ENCODE measurements around the gene DIPK1A. TPM values are rescaled to one million over a fixed set of nuclear protein-coding genes. Genes with fewer than 3 reads are reported as not detected.

DIPK1A gene
- total RNA-seq, 1 donor from 2014 or later = 8.4 TPM

DNA sequence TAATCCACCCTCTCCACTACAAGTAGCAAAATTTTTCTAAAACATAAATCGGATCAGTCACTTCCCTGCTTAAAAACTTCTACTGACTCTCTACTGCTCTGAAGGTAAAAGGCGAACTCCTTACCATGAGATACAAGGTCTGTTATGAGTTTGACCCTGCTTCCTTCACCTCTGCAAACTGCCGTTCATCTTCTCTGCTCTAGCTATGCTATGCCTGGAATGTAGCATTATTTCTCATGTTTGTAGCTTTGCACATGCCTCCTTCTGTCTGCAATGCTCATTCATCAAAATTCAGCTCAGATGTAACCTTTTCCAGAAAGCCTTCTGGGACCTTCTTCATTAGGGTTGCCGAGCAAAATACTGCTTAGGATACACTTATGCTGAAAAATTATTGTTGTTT lies 98.7 kb downstream of the DIPK1A start:
- DNase-seq (ENCODE audit: low read depth) (no peak), FAIRE-seq (no peak)
- Histone ChIP-seq H3K4me3 (ENCODE audit: insufficient read depth, low read depth, low read length) (no peak overlapping the region), H4K20me1 (ENCODE audit: insufficient read depth, low read length) (no peaks in the 10 kb centered on the region), H3K9ac (ENCODE audit: low read length) (no peak overlapping the region), H3K27ac (ENCODE audit: low read depth, low read length) (no peak overlapping the region), H2AFZ (ENCODE audit: low read depth, low read length) (no peak overlapping the region), H3K9me3 (ENCODE audit: insufficient read depth, low read depth, low read length) (no peaks in the 10 kb centered on the region), H3K36me3 (ENCODE audit: insufficient read depth, low read length) (no peaks in the 10 kb centered on the region), H3K4me1 (ENCODE audit: insufficient read depth, low read length) (no peaks in the 10 kb centered on the region), H3K27me3 (ENCODE audit: insufficient read depth, low read length) (no peaks in the 10 kb centered on the region), H3K4me2 (ENCODE audit: low read length) (no peak overlapping the region), H3K79me2 (ENCODE audit: insufficient read depth, low read length) (no peaks in the 10 kb centered on the region)
- Mint-ChIP-seq H3K9me3 (ENCODE audit: unreplicated experiment) (no peaks in the 10 kb centered on the region), H3K4me1 (ENCODE audit: low read depth, unreplicated experiment) (peaks cover 5% of the 10 kb centered on the region), H3K36me3 (ENCODE audit: low read depth, unreplicated experiment) (no peaks in the 10 kb centered on the region), H3K27me3 (ENCODE audit: low read depth, unreplicated experiment) (no peaks in the 10 kb centered on the region), H3K27ac (ENCODE audit: unreplicated experiment) (no peak overlapping the region), H3K4me3 (ENCODE audit: unreplicated experiment) (no peak overlapping the region)
- TF ChIP-seq CTCF (IDR thresholded peaks at IDR 0.05; ENCODE audit: insufficient read depth, low read depth, low read length) = no peak
- TF ChIP-seq EZH2 (IDR thresholded peaks at IDR 0.05; ENCODE audit: insufficient read depth, low read length) = no peak

DNA sequence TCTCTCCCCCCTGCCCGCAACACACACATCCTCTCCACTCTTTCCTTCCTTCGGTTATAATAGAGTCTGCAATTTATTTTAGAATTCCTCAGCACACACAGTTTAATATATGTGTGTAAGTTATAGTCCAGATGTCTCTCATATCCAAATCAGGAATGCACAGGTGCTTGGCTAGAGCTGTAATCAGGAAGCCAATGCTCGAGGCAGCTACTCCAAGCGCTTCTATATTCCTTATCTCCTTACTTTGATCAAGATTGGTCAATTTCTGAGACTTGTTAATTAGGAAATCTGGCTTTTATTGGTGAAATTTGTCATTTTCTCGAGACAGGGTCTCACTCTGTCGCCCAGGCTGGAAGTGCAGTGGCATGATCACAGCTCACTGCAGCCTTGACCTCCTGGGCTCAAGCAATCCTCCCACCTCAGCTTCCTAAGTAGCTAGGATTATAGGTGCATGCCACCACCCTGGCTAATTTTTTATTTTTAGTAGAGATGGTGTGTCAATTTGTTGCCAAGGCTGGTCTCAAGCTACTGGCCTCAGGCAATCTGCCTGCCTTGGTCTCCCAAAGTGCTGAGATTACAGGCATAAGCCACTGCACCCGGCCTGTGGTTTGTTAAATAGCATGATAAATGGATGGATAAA lies 101.7 kb downstream of the DIPK1A start:
- Histone ChIP-seq H4K20me1 (ENCODE audit: insufficient read depth, low read length) (no peaks in the 10 kb centered on the region), H3K27ac (ENCODE audit: low read depth, low read length) (no peak overlapping the region), H3K4me2 (ENCODE audit: low read length) (no peak overlapping the region), H3K4me1 (ENCODE audit: insufficient read depth, low read length) (no peaks in the 10 kb centered on the region), H3K9ac (ENCODE audit: low read length) (no peak overlapping the region), H2AFZ (ENCODE audit: low read depth, low read length) (no peak overlapping the region), H3K4me3 (ENCODE audit: insufficient read depth, low read depth, low read length) (no peak overlapping the region), H3K9me3 (ENCODE audit: insufficient read depth, low read depth, low read length) (no peaks in the 10 kb centered on the region), H3K27me3 (ENCODE audit: insufficient read depth, low read length) (no peaks in the 10 kb centered on the region), H3K36me3 (ENCODE audit: insufficient read depth, low read length) (no peaks in the 10 kb centered on the region), H3K79me2 (ENCODE audit: insufficient read depth, low read length) (no peaks in the 10 kb centered on the region)
- Mint-ChIP-seq H3K4me1 (ENCODE audit: low read depth, unreplicated experiment) (peaks cover 5% of the 10 kb centered on the region), H3K27ac (ENCODE audit: unreplicated experiment) (no peak overlapping the region), H3K9me3 (ENCODE audit: unreplicated experiment) (no peaks in the 10 kb centered on the region), H3K36me3 (ENCODE audit: low read depth, unreplicated experiment) (no peaks in the 10 kb centered on the region), H3K4me3 (ENCODE audit: unreplicated experiment) (no peak overlapping the region), H3K27me3 (ENCODE audit: low read depth, unreplicated experiment) (no peaks in the 10 kb centered on the region)
- FAIRE-seq (no peak), DNase-seq (ENCODE audit: low read depth) (no peak)
- TF ChIP-seq EZH2 (IDR thresholded peaks at IDR 0.05; ENCODE audit: insufficient read depth, low read length) = no peak
- TF ChIP-seq CTCF (IDR thresholded peaks at IDR 0.05; ENCODE audit: insufficient read depth, low read depth, low read length) = no peak
